GM21390 (cell line): ENCODE data around the gene GSAP.

ENCODE experiments used
- ATAC-seq: cut with Tn5 transposase; IDR thresholded peaks from one replicate; pipeline ENCODE4 v1.9.1; 2021; ENCODE audit not compliant: unreplicated experiment

Gene GSAP

DNA sequence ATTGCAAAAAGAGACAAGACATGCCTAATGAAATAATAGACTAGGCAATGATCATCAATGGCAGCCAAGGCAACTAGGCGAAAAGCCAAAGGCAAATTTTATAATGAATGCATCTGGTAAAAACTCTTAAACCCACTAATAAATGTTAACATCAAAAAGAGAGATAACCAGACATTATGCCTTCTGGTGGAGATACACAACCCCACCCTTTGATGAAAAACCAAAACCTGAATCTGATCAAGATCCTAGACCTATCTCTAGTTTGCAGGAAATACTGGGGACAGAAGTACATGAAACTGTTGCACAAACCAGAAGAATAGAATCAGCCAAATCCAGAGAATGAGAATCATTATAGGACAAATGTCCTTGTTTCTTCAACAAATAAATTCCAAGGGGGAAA is 22.0 kb upstream of the GSAP start:
- ATAC-seq, result no peak

DNA sequence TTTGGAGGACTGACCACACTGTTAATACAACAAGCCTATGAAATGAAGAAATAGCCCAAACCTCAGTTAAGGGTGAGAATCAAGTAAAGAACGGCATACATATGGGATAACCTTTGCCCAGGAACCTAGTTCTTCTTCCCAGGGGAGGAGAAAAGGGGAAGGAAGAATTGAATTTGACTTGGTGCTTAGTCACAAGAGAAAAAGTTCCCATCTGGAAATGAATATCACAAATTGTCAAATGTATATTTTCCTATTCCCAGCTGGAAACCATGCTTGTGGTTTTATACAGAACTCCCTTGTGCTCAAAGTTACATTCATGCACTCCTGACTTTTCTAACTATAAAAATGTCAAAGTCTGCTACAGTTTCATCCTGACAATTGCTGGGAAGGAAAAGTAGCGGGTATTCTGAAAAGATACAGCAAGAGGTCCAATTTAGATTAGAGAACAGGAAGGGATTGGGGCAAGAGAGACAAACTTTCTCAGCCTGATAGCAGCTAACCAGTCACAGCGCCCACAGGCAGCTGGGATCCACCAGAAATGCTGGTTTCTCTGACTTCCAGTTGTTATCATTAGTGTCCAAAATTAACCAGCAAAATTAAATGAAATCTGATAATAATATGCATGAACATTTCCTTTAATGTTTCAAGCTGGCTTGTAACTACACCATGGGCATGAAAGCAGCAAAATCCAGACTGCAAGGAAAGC is 18.6 kb upstream of the GSAP start:
- no peak for ATAC-seq

DNA sequence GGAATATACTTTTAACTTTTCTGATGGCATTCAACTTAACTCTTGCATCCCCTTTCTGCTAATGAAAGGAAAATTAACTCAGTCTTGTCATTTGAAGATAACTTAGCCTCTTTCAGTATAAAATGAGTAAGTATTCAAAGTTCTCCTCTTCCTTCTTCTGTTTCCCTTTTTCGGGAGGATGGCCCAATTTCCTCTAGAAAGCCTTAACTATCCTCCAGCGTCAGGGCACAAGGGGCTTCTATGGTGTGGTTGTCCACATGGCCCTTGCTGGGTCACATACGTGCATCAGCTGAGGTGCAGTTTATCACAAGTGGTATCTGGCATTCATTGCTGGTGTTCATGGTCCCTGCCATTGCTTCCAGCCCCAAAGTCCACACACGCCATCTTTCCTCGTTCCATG is 17.8 kb upstream of the GSAP start:
- no peak for ATAC-seq

DNA sequence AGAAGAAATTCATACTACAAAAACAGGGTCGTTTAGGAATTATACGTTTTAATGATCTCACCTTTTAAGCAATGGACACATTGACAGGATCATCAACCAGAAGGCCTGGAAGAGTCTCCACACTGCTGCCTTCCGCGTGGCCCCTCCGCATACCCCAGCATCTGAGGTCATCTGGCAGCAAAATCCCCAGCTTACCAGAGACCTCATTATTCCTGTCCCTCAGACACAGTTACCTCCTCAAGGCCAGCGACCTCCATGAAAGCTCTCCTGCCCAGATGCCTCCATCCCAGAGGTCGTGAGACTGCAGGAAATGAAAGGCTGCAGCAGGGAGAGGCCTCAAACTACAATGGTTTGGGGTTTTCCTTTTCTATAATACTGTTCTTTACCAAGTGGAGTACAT is 14.8 kb upstream of the GSAP start:
- ATAC-seq, result no peak

DNA sequence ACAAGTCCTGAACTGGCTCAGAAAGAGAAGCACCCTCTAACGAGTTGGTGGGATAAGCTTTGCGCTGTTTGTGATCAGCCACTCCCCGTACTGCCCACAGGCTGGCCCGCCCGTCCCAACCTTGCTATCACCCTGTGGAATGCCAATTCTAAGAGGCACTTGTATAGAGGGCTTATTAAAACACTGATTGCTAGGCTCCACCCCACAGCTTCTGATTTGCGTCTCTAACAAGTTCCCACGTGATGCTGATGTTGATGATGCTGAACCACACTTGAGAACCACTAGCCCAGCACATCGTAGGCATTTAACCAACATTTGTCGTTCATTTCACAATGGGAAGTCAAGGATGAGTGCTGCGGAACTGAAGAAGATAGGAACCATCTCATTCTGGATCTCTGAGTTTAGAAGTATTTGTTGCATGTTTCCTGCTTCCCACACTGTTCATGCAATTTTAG is 12.7 kb upstream of the GSAP start:
- no peak for ATAC-seq

DNA sequence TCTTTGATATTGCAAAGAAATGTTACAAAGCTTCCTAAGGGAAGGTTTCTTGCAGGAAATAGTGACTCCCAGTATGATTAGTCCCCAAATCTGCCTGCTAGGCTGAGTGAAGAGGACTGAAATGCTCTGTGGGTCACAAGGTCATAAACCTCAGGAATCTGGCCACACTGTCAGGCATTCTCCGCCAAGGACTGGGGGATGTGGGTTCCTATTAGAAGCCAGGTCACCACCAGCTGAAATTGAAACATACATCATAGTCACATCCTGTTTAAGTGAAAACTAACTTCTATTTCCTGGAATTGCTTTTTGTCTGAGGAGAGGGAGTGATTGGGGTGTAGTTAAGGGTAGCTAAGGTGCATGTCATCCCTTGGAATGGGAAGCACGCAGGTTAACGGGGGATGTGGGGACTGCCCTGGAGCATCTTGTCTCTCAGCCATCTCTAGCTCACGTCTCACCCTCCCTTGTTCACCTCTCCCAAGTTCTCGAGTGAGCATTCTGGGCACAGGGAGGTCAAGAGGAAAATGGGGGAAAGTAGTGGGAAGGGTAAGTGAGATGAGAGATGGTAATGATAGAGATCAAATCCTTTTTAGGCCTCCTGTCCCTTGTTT is 12.0 kb upstream of the GSAP start:
- no peak for ATAC-seq

DNA sequence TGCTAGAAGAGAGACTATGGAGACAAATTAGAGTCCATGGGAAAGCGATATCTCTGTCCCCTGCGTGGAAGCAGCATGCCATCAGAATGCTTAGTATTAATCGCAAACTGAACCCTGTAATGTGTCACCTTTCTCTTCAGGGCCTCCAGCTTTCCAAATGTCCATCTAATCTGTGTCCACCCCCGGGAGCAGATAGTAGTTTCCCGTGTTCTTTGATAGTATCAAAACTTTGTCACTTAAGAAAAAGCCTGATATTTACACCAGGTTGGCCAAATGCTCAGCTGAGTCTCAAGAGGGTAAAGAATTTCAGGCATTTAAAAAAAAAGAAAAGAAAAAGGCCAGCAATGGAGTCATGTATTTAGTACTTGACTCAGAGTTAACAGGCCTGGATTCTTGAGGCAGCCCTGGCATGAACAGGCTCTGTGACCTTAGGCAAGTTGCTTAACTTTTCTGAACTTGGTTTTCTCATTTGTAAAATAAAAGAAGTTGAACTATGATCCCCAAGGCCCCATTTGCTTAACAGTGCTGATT is 10.4 kb upstream of the GSAP start:
- no peak for ATAC-seq

DNA sequence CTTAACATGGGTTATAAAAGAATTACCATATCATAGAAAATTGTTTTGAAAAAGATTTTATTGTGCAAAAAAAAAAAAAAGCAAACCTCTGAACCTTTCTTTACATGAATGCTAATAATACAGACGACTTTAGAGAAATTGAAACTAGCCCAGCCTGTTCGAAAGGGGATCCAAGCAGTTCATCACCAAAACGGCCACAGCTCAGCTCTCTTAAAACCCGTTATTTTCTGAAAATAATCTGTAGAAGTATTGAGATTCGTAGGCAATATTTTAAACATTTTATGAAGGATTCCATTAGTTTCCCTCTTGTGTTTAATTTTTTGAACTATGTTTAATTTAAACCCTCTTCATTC is 9.9 kb upstream of the GSAP start:
- ATAC-seq, result peak; percentile 73

DNA sequence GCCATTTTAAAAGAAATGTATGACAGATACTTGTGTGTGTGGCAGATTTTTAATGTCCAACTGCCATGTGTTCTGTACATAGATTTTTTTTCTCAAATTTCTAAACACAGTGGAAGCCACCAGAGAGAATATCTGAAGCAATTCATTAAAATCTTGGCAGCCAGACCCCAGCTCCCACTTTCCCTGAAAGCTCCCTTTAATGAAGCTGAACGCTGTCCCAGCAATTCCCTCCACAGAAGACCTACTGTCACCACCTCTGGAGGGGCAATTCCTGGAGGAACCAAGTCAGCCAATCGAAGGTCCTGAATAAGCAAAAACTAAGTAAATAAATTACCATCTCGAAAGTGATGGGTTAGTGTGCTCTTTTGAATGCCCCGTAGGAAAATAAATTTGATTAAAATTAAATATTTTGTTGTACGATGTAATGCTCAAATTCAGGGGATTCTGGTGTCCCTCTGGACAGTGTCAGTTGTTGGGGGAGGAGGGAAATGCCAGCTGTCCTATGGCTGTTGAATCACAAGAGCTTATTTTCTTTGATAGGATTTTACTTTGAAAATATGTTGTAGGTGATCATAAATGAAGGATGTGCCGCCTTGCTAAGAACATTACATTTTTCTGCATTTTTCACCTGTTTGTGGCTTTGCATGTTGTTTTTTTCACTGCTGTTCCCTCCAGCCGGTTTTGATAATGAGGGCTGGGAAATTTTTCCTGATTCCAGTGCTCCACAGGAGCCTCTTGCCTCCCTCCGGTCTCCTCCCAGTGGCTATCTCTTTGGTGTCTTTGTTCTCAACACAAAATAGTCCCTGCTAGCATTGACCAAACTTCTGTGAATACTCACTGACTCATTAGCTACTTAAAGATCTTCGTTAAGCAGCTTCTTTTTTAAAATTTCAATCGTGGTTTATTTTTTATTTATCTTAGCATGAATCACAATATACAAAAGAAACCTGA is 9.2 kb upstream of the GSAP start:
- no peak for ATAC-seq

DNA sequence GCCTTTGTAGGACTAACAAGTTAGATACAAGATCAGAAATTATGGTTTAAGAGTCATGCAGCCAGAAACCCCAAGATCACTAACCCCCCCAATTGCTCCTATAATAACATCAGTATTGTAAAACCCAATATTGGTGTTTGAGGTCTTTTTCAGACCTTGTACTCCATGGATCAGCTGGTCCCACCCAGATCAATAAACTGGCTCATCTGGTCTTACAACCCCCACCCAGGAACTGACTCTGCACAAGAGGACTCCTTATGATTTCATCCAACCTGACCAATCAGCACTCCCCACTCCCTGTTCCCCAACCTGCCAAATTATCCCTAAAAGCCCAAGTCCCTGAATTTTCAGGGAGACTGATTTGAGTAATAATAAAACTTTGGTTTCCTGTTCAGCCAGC is 6.4 kb upstream of the GSAP start:
- no peak for ATAC-seq

DNA sequence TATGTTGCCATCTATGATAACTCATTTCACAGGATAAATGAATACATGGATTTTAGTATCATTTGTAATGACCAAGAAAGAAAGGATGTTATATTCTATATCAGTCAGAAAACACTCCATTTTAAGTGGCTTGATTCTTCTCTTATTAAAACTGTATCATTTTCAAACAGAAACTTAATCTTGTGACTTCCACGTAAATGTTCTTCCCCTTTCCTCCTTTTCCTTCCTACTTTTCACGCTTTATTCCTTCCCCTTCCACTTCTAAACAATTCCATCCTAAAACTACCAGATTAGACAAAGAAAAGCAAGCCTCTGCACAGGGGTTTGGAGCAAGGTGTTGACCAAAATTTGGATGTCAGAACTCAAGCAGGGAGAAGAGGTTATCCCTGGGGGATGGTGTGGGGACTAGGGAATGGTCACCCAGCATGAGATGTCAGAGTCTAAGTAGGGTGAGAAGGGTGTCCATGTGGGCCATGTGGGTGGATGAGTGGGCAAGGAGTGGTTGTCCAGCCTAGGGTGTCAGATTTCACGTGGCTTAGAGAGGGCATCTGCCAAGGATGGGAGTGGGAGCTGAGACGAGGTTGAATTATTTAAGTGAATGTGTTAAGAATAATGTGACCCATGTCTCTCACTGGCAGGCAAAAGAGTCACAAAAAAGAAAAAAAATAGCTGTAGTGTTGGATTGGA is 5.0 kb upstream of the GSAP start:
- ATAC-seq, result no peak

DNA sequence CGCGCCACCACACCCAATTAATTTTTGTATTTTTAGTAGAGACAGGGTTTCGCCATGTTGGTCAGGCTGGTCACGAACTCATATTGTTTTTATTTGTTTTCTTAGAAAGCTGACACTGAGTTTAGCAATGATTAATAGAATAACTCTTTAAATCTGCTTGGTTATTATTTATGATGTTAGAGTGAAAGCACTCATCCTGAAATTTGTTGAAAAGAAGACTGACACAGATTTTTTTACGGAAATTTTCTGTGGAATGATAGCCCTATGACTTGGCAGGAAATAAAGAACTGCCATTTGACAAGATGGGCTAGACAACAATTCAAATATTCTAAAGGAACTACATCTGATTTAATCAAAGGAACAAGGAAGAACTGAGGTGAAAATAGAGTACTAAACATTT is 4.3 kb upstream of the GSAP start:
- no peak for ATAC-seq

DNA sequence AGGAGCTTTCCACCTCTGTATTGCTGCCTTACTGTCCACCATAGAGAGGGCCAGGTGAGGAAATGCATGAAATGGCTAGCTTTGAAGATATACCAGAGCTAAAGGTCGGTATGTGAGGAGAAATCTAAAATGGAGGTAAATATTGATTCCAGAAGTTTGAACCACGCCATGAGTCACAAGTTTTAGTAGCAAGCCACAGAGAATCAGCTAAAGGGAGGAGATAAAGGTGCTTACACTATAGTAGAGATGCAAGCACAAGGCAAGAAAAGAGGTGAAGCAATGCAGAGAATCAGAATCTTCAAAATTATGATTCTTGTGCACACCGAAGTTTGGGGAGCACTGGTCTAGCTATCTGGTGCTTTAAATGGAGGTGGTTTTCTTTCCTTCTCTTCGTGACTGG is 3.0 kb upstream of the GSAP start:
- no peak for ATAC-seq

DNA sequence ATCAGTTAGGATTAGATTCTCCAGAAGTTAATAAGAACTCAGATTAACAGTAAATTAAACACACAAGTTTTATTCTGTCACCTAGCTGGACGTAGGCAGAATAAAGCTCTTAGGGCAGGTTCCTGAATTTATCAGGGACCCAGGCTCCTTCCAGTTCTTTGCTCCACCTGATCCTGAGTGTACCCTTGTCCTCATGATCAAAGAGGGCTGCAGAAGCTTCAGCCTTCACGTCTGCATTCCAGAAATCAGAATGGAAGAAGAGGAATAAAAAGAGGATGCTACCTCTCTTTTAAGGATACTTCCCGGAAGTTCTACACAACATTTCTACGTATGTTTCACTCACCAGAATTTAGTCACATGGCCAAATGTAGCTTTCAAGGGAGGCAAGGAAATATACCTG is 1.7 kb upstream of the GSAP start:
- no peak for ATAC-seq

DNA sequence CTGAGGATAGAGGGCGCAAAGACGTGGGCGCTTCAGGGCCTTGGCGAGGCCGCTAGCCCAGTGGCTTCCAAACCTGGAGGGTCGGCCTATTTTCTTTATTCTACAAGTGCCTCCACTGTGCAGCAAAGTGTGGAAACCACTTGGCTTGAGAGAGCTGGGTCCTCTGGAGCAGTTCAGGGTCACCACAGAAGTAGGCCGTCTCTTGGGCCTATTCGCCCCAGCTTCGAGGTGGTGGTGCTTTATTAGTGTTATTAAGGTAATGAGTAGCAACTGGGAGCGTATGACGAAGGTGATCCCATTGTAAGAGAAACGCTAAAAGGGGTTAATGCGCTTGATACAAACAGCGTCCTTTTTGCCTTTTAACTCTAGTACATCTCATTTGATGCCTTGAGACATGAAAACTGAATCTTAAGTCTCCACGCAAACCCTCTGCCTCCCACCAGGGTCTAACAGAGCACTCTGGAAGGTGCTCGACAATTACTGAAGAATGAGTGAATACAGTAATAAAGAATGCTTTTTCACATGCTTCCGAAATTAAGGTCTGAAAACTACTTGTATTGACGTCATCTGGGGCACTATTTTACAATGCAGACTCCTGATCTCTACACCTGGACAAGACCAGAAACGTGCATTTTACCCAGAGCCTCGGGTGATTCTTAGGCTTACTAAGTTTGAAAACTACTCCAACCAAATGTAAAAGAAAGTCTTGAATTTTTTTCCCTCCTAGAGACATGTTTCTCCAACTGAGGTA is 647 bp upstream of the GSAP start:
- peak; percentile 20 for ATAC-seq

DNA sequence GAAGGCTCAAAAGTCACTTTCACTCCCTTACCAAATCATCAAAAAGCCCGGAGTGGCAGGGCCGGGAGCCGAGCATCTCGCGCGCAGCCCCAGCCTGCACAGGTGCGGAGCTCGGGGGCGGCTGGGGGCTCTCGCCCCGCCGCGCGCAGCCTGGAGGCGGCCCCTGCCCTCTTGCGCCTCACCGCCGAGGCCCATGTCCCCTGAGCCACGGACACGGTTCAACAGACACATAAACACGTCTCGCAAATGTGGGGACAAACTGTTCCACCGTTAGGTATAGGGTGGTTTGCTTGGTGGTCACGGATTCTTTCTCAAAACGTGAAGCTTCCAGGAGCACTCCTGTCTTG is 700 bp downstream of the GSAP start:
- peak; percentile 40 for ATAC-seq

DNA sequence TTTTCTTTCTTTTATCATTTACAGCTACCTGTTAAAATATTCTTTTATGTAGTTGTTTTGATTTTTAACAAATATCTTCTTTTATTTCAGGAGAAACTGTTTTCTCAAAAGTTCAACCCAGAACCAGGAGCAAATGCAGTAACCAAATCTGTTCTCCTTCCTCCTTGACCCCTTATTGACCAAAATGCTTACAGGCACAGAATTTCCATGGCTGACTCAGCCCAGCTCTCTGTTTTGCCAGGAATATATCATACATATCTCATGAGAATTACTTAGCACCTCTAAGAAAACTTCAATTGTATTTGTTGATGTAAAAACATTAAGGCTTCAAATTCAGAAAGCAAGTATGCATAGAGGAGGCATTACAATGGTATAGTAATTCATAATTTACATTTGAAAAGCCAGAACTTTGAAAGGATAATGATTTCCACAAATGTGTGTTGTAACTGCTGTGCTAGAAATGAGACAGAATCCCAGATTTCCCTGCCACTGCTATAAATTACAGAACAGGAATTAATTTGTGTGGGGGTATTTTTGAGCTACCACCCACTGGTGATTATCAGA is 2.2 kb downstream of the GSAP start:
- ATAC-seq, result no peak

DNA sequence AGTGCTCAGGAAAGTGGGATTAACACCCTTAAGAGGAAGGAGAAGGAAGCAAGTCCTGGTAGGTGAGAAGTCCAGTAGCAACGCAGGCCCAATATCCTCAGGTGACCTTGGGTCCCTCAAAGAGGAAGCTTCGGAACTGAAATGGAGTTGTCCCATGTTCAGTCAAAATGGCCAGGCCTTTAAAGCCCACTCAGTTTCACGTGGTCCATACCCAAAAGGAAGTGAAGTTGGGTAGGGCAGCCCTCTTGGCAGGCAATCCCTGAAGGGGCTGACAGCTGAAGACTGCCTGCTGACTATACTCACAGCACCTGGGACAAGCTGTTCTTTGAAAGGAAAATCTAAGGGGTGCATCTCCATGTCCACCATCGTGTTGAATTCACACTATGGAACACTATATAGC is 3.0 kb downstream of the GSAP start:
- ATAC-seq, result no peak

DNA sequence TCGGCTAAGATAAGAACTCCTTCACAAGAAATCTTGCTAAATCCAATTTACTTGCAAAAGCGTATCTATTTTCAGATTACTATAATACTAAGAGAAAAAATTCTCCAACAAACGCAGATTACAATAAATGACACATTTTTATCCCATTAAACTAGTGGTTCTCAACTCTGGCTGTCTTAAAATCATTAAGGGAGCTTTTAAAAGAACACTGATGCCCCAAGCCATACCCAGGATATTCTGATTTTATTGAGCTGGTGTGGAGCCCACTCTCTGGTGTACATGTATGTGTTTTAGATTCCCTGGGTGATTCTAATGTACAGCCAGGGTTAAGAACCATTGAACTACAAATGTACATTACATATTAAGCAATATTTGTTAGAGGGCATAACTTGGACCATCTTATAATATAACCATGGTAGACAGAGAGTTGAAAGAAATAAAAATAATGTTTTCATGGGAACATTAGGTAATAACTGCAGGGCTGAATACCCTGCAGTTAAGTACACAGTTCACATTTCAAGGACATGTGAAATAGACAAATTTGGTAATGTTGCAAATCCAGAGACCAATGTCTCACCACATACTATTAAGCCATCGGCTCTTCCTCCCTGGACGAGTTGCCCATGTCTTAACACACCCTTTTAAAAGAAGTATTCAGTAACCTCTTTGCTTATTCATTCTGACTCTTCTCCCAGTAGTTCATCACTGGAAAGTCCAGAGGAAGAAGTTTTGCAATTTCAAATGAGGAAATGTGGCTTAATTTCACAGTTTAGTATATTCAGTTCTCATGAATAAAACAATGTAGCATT is 6.2 kb downstream of the GSAP start:
- ATAC-seq, result no peak
